Neural cell (in vitro differentiated cells): ENCODE measurements around the gene ERC2.

Source experiments
- CTCF ChIP-seq: fragments of 450-650 bp; IDR thresholded peaks from 2 replicates; pipeline ENCODE4 v1.5.1; 2014; ENCODE audit warnings: antibody characterized with exemption, mild to moderate bottlenecking, moderate library complexity; ENCODE audit not compliant: poor library complexity, severe bottlenecking
- EP300 ChIP-seq: fragments of 450-650 bp; conservative IDR thresholded peaks from 2 replicates; pipeline ENCODE4 v1.6.1; 2014; ENCODE audit warnings: antibody characterized with exemption, mild to moderate bottlenecking, moderate library complexity; ENCODE audit not compliant: poor library complexity, severe bottlenecking
- EZH2 ChIP-seq: fragments of 200-600, 300-800 bp; shearing (Covaris generic), sonication (generic); IDR thresholded peaks from 2 replicates; pipeline ENCODE4 v1.6.1; 2014; ENCODE audit warnings: antibody characterized with exemption, low read length, borderline replicate concordance, mild to moderate bottlenecking; ENCODE audit not compliant: insufficient read depth, poor library complexity, severe bottlenecking
- POLR2AphosphoS5 ChIP-seq: IDR thresholded peaks from 2 replicates; pipeline ENCODE4 v1.6.1; 2012

- TF ChIP-seq CTCF (no peak), POLR2AphosphoS5 (no peak), EZH2 (no peak), EP300 (no peak)
Observed at GRCh38 chr3:56355570-56356185, 112.6 kb downstream of the ERC2 start.
